MG63 (cell line): Measurements from ENCODE around the gene SPPL3. TPM values are rescaled to one million over a fixed set of nuclear protein-coding genes. Genes with fewer than 3 reads are reported as not detected.

Experiments
- DNase-seq: peaks from one replicate; pipeline ENCODE4 v3.0.0-alpha.2; 2020
- H3K27me3 ChIP-seq: fragments of 250-450 bp; sonication (Bioruptor Pico); 2 replicates; pipeline ENCODE4 v1.5.1; 2020; ENCODE audit warnings: mild to moderate bottlenecking, moderate library complexity
- H3K36me3 ChIP-seq: fragments of 250-450 bp; sonication (Bioruptor Pico); 2 replicates; pipeline ENCODE4 v1.5.1; 2020; ENCODE audit warnings: mild to moderate bottlenecking, moderate library complexity
- H3K4me3 ChIP-seq: fragments of 250-450 bp; sonication (Bioruptor Pico); 2 replicates; pipeline ENCODE4 v1.5.1; 2020; ENCODE audit warnings: mild to moderate bottlenecking, moderate library complexity
- H3K9me3 ChIP-seq: fragments of 250-450 bp; sonication (Bioruptor Pico); 2 replicates; pipeline ENCODE4 v1.5.1; 2020; ENCODE audit warnings: mild to moderate bottlenecking, moderate library complexity
- total RNA-seq: library from RNA; depleted of rRNA; stranded (reverse); fragments of >200 nt; shearing (Covaris generic); gene quantifications from 2 replicates; pipeline ENCODE4 v1.2.3, GENCODE V29; 2014; ENCODE audit warnings: low replicate concordance

Gene SPPL3
- total RNA-seq, 1 experiment from 2014 or later: 6.2 TPM

- no peak for DNase-seq
- no peaks in the 10 kb centered on the region for H3K27me3 ChIP-seq
- no peaks in the 10 kb centered on the region for H3K9me3 ChIP-seq
- H3K36me3 ChIP-seq: peaks cover 10% of the 10 kb centered on the region
- no peak overlapping the region for H3K4me3 ChIP-seq
Observed at GRCh38 chr12:120761519-120761934, 142.6 kb downstream of the SPPL3 start.

DNA sequence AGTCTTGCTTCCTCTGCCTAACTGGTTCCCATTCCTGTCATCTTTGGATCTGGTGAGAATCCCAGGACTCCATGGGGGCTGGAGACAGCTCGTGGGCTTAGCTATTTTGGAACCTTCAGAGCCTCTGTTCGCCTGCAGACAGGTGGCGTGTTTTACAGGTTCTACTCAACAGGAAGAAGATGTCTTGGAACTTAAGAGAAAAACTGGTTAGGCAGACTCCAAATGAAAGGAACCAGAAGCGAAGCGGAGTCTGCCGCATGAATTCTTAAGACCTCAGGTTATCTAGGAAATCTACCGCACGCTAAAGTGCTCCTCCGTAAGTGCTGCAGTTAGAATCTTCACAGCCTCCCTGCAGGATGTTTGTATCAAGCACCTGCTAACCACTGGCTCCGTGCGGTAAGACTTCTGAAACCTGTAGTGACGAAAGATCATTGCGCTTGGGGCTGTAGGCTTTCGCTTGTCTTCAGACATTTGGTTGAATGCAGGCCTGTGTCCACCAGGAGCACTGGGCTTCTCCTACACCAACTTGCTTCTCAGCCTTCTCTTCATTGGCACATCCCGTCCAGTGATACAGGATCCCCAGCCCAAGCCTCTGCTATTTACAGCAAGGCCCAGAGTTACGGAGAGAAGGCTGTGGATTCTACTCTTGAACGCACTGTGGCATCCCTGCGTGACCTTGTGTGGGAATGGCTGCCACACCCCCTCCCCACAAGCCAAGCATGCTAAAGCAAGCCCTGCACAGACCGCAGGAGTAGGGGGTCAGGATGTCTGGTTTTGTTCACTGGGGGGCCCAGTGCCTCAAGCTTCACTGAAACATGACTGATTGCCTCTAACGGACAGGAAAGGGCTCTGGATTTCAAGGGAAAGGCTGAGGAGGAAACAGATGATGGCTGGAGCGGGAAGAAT lies 143.6 kb downstream of the SPPL3 start:
- no peaks in the 10 kb centered on the region for H3K9me3 ChIP-seq
- no peak overlapping the region for H3K4me3 ChIP-seq
- DNase-seq: no peak
- no peaks in the 10 kb centered on the region for H3K27me3 ChIP-seq
- peaks cover 6% of the 10 kb centered on the region for H3K36me3 ChIP-seq

- H3K36me3 ChIP-seq: peaks cover 3% of the 10 kb centered on the region; the same call in 1 of the 2 replicates
- H3K4me3 ChIP-seq: no peak overlapping the region
- H3K27me3 ChIP-seq: no peaks in the 10 kb centered on the region
- DNase-seq: no peak
- peaks cover 5% of the 10 kb centered on the region; the same call in 1 of the 2 replicates for H3K9me3 ChIP-seq
Observed at GRCh38 chr12:120759591-120760348, 144.4 kb downstream of the SPPL3 start.

DNA sequence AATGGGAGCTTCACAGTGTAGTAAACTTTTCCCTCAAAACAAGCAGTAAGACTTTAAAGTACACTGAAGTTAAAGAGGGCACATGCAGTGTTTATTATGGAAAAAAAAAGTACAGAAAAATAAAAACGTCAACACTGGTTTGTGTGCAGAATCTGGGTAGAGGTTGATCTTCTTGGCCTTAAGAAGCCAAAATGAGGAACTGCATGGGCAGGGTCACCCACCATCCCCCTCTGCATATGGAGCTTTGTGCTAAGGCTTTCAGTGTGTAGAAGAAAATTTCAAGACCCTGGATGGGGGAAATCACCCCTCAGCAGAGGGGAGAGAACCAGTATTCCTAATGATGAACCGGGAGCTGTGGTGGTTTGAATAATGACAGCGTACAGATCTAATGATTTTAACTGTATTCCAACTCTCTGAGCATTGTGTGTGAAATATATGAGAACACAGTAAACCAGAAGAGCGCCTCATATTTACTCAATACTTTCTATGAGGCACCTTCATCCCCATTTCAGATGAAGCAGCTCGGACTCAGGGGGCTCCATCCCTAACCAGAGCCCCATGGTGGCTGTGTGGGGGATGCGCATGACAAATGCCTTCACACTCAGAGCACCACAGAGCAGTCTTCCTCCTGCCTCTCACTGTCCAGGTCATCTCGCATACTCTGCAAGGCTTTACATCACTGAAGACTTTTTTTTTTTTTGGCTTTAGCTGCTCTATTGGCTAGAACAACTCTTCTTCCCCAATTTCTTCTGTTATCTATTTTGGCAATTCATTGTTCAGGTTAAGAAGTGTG lies 145.2 kb downstream of the SPPL3 start:
- Histone ChIP-seq H3K9me3 (peaks cover 5% of the 10 kb centered on the region; the same call in 1 of the 2 replicates), H3K4me3 (no peak overlapping the region), H3K27me3 (no peaks in the 10 kb centered on the region), H3K36me3 (no peaks in the 10 kb centered on the region; the same call in 1 of the 2 replicates)
- no peak for DNase-seq

DNA sequence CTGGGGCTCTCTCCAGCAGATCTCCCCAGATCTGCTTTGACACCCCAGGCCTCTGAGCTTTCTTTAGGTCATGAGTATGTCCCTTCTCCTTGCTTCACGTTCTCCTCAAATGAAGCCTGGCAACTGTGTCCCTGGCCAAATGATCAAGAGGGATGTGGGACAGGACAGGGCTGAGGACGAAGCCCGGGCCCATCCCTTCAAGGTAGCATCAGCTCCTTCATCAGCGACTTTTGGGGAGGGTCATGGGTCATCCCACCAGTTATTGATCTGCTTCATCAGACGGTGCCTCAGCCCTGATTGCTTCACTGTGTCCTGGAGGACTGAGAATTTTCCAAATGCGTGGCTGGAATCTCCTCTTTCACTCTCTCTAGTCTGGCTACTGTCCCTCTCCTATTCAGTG lies 146.2 kb downstream of the SPPL3 start:
- no peaks in the 10 kb centered on the region; the same call in 1 of the 2 replicates for H3K36me3 ChIP-seq
- H3K27me3 ChIP-seq: no peaks in the 10 kb centered on the region
- no peak overlapping the region for H3K4me3 ChIP-seq
- H3K9me3 ChIP-seq: peaks cover 5% of the 10 kb centered on the region; the same call in 1 of the 2 replicates
- no peak for DNase-seq

- no peaks in the 10 kb centered on the region for H3K27me3 ChIP-seq
- no peak overlapping the region for H3K4me3 ChIP-seq
- DNase-seq: no peak
- peaks cover 5% of the 10 kb centered on the region; the same call in 1 of the 2 replicates for H3K9me3 ChIP-seq
- H3K36me3 ChIP-seq: no peaks in the 10 kb centered on the region; the same call in 1 of the 2 replicates
Observed at GRCh38 chr12:120757226-120757742, 146.9 kb downstream of the SPPL3 start.

GRCh38 chr12:120755269-120755668 lies 148.9 kb downstream of the SPPL3 start:
- peaks cover 5% of the 10 kb centered on the region; the same call in 1 of the 2 replicates for H3K9me3 ChIP-seq
- no peaks in the 10 kb centered on the region for H3K27me3 ChIP-seq
- H3K36me3 ChIP-seq: no peaks in the 10 kb centered on the region; the same call in 1 of the 2 replicates
- no peak overlapping the region for H3K4me3 ChIP-seq
- no peak for DNase-seq

DNA sequence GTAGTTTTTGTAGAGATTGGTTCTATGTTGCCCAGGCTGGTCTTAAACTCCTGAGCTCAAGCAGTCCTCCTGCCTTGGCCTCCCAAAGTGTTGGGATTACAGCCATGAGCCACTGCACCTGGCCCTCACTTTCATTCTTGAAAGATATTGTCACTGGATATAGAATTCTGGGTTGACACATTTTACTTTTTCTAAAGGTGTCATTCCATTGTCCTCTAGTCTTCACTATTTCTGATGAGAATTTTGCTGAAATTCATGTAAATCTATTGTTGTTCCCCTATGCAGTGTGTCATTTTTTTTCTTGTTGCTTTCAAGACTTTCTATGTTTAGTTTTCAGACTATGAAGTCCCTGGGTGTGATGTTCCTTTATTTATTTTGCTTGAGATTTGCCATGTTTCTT lies 149.4 kb downstream of the SPPL3 start:
- H3K4me3 ChIP-seq: no peak overlapping the region
- peaks cover 5% of the 10 kb centered on the region; the same call in 1 of the 2 replicates for H3K9me3 ChIP-seq
- H3K36me3 ChIP-seq: no peaks in the 10 kb centered on the region
- no peak for DNase-seq
- no peaks in the 10 kb centered on the region for H3K27me3 ChIP-seq

GRCh38 chr12:120751389-120751788 lies 152.8 kb downstream of the SPPL3 start:
- no peaks in the 10 kb centered on the region for H3K27me3 ChIP-seq
- H3K4me3 ChIP-seq: no peak overlapping the region
- DNase-seq: no peak
- H3K36me3 ChIP-seq: no peaks in the 10 kb centered on the region
- peaks cover 5% of the 10 kb centered on the region; the same call in 1 of the 2 replicates for H3K9me3 ChIP-seq

DNA sequence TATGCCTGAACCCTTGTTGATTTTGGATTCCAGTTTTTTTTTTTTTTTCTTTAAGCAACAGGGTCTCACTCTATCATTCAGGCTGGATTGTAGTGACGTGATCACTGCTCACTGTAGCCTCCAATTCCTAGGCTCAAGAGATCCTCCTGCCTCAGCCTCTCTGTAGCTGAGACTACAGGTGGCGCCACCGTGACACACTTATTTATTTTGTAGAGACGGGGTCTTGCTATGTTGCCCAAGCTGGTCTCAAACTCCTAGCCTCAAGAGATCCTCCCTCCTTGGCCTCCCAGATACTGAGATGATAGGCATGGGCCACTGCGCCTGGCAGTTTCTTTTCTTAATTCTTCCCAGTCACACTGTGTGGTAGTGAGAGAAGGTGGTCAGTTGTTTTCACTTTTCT lies 153.4 kb downstream of the SPPL3 start:
- no peak overlapping the region for H3K4me3 ChIP-seq
- no peaks in the 10 kb centered on the region for H3K27me3 ChIP-seq
- DNase-seq: no peak
- peaks cover 5% of the 10 kb centered on the region; the same call in 1 of the 2 replicates for H3K9me3 ChIP-seq
- H3K36me3 ChIP-seq: no peaks in the 10 kb centered on the region

DNA sequence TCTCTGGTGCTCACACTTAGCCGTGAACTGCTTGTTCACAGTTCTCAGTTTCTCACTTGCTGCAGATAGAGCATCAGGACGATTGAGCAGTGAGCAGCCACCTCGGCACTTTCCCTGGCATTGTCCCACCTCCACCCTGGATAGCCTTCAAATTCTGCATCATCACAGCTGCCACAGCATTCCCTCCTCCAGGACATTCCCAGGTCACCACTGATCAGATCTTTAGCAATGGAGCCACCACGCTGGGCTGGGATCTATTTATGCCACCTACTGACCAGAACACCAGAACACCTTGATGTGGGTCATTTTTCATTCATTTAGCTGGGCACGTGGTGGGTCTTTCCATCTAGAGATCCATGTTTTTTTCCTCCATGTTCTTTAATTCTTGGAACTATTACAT lies 154.9 kb downstream of the SPPL3 start:
- Histone ChIP-seq H3K4me3 (no peak overlapping the region), H3K27me3 (no peaks in the 10 kb centered on the region), H3K9me3 (no peaks in the 10 kb centered on the region), H3K36me3 (no peaks in the 10 kb centered on the region)
- DNase-seq: no peak

DNA sequence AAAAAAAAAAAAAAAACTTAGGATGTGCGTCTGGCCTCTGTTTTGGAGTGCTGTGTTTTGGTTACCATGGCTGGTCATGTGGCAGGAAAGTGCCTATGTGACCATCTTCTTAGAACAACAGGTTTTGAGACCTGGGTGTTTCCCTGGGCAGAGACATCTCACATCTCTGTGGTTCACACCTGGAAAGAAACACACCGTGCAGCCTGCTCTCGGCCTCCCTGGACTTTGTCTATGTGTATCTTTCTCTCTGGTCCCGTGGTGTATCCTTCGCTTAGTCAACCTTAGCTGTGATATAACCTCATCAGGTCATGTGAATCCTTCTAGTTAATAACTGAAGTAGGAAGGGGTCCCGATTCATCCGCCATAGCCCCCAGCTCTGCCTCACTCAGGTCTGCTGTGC lies 155.9 kb downstream of the SPPL3 start:
- DNase-seq: no peak
- H3K9me3 ChIP-seq: no peaks in the 10 kb centered on the region
- no peaks in the 10 kb centered on the region for H3K36me3 ChIP-seq
- no peaks in the 10 kb centered on the region for H3K27me3 ChIP-seq
- H3K4me3 ChIP-seq: no peak overlapping the region

DNA sequence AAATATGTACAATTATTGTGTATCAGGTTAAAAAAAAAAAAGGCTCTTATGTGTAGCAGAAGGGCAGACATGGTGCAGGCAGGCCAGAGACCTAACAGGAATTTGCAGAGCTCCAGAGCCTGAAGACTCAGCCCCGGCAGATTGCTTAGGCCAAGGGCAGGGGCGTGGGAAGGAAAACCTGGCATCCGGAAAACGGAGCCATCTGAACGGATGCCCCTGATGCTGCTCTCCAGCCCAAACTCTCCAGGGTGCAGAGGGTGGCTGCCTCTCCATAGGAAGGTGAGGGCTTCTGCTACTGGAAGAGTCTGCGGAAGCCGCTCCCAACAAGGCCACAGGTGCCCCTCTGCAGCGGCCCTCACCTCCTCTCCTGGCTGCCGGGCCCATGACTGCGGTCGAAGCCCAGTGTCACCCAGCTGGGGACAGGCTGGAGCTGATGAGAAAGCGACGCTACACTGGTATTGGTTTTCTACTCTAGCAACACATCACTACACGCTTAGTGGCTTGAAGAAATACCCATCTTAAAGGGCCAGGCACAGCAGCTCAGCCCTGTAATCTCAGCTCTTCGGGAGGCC lies 159.2 kb downstream of the SPPL3 start:
- no peaks in the 10 kb centered on the region for H3K9me3 ChIP-seq
- H3K36me3 ChIP-seq: no peaks in the 10 kb centered on the region
- no peak overlapping the region for H3K4me3 ChIP-seq
- no peak for DNase-seq
- H3K27me3 ChIP-seq: no peaks in the 10 kb centered on the region

GRCh38 chr12:120741476-120742421 lies 162.4 kb downstream of the SPPL3 start:
- no peaks in the 10 kb centered on the region for H3K9me3 ChIP-seq
- no peaks in the 10 kb centered on the region for H3K36me3 ChIP-seq
- no peaks in the 10 kb centered on the region for H3K27me3 ChIP-seq
- DNase-seq: no peak
- no peak overlapping the region for H3K4me3 ChIP-seq

GRCh38 chr12:120740871-120741270 lies 163.3 kb downstream of the SPPL3 start:
- Histone ChIP-seq H3K27me3 (no peaks in the 10 kb centered on the region), H3K36me3 (no peaks in the 10 kb centered on the region), H3K9me3 (no peaks in the 10 kb centered on the region), H3K4me3 (no peak overlapping the region)
- no peak for DNase-seq
